ENCODE data around the gene ANK2.
A peak's percentile ranks its signal among the peaks of the same experiment; 100 is the strongest.

ANK2 gene

DNA sequence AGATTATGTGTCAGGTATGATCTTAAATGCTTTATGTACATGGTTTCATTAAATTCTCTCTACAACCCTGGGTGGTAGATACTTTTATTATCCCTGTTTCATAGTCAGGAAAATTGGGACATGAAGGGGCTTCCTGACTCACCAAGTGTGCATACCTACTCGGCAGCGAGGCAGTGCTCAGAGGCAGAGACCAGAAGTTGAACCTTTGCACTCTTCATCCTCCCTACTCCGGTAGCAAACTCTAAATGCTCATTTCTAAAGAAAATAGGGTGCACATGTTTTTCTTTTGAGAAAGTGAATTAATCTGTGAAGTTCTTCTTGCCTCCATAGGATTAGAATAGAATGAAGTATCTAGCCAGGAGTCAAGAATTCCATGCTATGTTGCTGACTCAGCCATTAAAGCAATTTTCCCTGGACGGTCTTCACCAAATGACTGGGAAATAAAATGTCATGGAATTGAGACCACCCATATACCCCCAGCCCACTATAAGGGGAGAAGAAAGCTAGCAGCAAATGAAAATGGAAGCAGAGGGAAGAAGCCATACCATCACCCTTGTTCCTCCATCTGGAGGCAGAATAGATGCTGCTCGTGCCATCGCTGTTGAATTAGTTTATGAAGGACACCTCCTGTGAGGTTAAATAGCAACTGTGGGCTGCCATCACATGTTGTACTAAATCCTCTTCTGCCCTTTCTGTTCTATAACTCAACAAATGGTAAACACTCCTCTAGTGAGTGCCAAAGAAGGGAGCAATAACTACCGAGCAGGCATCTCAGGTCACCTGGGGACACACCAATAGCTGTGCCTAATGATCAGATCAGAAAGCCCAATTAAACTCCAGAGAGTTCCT is 356.6 kb downstream of the ANK2 start:
- no peak for DNase-seq

DNA sequence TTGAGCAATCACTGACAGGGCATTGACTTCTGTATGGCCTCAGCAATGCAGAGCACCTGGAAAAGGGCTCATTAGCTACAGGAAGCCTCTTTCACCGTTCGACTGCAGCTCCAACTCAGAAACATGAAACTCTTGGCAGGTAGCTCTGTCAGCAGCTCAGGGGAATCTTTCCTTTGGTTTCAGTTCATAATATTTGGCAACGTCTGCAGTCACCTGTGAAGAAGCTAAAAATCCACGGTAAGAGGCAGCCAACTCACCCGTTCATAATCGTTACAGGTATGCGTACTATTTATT is 357.2 kb downstream of the ANK2 start:
- no peak for DNase-seq

- no peak for DNase-seq
These were observed 358.0 kb downstream of the ANK2 start for GRCh38 chr4:113407409-113407808.

- DNase-seq = no peak
These were observed 359.7 kb downstream of the ANK2 start for GRCh38 chr4:113409181-113409580.

DNA sequence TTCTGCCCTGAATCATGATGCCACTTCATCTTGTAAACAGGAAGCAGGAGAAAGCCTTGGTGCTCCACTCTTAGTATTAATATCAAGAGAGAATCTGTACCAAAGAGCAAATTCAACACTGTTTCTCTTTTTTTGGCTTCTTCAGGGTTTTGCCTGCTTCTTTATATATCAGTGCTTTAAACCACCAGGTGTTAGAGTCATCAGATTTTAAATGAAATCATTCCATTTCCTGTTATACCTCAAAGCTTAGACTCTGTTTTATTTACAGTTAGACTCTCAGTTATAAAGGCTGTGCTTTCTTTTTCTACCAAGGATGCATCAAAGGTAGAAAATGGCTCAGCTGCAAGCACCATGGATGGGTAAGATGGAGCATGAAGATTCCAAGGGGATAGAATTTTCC is 361.2 kb downstream of the ANK2 start:
- DNase-seq = no peak

DNA sequence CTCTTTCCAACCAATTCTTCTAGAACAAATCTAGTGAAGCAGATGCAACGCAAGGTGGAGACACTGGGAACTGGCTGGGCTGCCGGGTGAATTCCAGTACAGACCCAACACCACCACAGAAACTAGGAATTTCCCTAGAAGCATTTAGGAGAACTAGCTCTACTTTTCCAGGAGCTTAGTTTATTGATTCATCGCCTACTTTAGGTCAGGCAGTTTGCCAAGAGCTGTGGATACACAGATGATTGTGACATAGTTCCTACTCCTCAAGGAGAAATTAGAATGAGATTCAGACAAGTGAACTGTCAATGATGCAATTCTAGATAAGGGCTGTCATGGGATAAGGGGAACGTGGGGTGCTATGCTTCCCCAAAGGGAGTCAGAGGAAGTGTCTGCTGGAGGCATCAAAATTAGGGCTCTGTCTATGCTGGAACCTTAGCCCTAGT is 362.1 kb downstream of the ANK2 start:
- DNase-seq = peak; percentile 50

- DNase-seq = no peak
These were observed 370.2 kb downstream of the ANK2 start for GRCh38 chr4:113419631-113420030.

- no peak for DNase-seq
These were observed 371.5 kb downstream of the ANK2 start for GRCh38 chr4:113420938-113421337.

- no peak for DNase-seq
These were observed 374.2 kb downstream of the ANK2 start for GRCh38 chr4:113423631-113424030.

- no peak for DNase-seq
These were observed 383.7 kb downstream of the ANK2 start for GRCh38 chr4:113433116-113433515.

Data from kidney glomerular epithelial cell (primary cell).